Keratinocyte (primary cell): Measurements from ENCODE around the gene DGKD.

Experiments used
- CTCF ChIP-seq, 3 experiments: IDR thresholded peaks in 1 of 3; conservative IDR thresholded peaks in 1 of 3; optimal IDR thresholded peaks in 1 of 3; 2 replicates in 2 of 3; 3 replicates in 1 of 3; pipeline versions ENCODE3 to v1.5.1; 2011; ENCODE audit warnings: low read length in 3 of 3, mild to moderate bottlenecking in 3 of 3, moderate library complexity in 2 of 3, control low read depth in 1 of 3, inconsistent platforms in 1 of 3; ENCODE audit not compliant: insufficient read depth in 2 of 3; ENCODE audit errors: extremely low read depth in 1 of 3
- EZH2 ChIP-seq: IDR thresholded peaks from one replicate; pipeline ENCODE4 v1.6.1; 2012; ENCODE audit warnings: inconsistent platforms, mild to moderate bottlenecking, low read length, moderate library complexity

GRCh38 chr2:233353769-233354499 is at the start of gene DGKD:
- TF ChIP-seq CTCF (optimal IDR thresholded peaks at IDR 0.05 in 1 of 3, IDR thresholded peaks at IDR 0.05 in 1 of 3, conservative IDR thresholded peaks at IDR 0.05 in 1 of 3; ENCODE audit: extremely low read depth in 1 of 3, insufficient read depth in 2 of 3, low read length in 3 of 3) (peak in 2 of 3 experiments; percentile 14 to 60), EZH2 (no peak)
